GM19351 (cell line): Measurements from ENCODE around the gene SLC39A2.
"Not testable (repeated sequence)": the region's sequence is repeated elsewhere in the genome, so short reads cannot be mapped to it uniquely, and the experiment has no call there.

Experiments used
- ATAC-seq: cut with Tn5 transposase; IDR thresholded peaks from one replicate; pipeline ENCODE4 v1.9.1; 2021; ENCODE audit warnings: mild to moderate bottlenecking, moderate library complexity; ENCODE audit not compliant: unreplicated experiment

The SLC39A2 gene

GRCh38 chr14:20998674-20999366, at the start of gene SLC39A2:
TSS of gene SLC39A2 (plus strand) at chr14:20999293. CDS start at chr14:20999447, 154 bp downstream.
- no peak for ATAC-seq

GRCh38 chr14:20954736-20955537, 44.2 kb upstream of the SLC39A2 start, which contains the start of gene RNASE2:
TSS of gene RNASE2 (plus strand) at chr14:20955487. CDS start at chr14:20955772, 285 bp downstream.
- not testable (repeated sequence) for ATAC-seq

DNA sequence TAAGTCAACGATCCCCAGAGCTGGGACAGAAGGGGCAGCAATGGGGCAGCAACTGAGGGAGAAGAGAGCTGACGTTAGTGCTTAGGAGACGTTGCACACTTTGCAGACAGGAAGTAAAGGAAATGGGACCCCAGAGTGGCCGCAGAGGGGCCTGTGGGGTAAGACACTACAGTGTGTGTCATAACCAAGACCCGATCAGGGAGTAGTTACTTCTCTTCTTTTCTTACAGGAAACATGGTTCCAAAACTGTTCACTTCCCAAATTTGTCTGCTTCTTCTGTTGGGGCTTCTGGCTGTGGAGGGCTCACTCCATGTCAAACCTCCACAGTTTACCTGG, 43.6 kb upstream of the SLC39A2 start:
- ATAC-seq: not testable (repeated sequence)

DNA sequence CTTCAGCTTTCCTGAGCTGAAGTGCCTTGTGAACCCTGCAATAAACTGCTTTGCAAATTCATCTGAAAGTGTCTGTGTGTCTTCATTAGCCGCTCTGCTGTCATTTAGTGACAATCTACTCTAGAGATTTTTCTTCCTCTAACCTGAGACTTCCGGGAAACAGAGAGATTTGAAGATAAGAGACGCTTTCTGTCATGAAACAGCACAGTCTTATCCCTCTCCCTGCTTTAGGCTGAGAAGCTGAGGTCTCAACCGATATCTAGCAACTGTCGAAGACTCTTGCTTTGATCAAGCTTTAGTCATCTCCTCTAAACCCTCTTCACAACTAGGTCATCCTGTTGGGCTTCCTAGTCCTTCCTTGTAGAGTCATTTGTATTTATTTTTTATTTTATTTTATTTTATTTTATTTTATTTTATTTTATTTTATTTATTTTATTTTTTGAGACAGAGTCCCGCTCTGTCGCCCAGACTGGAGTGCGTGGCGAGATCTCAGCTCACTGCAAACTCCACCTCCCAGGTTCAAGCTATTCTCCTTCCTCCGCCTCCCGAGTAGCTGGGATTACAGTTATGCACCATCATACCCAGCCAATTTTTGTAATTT, 42.6 kb upstream of the SLC39A2 start:
- no peak for ATAC-seq

- not testable (repeated sequence) for ATAC-seq
Measured at GRCh38 chr14:20958946-20959345, 40.1 kb upstream of the SLC39A2 start.

DNA sequence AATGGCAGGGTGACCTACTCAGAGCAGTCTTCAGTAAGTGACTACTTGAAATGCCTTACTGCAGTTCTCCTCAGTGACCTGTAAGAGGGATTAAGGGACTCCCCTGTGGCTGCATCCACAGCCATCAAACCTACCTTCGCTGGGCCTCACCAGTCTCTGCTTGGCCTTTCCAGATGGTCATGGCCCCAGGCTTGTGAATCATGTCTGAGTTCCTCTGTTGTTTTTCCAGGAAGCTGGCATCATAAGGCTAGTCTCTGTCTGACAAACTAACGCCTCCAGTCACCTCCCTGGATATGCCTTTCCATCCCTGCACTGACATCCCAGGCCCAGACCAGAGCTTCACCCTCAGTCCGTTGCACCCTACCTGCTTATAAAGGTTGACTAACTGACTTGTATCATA, 29.8 kb upstream of the SLC39A2 start:
- ATAC-seq: no peak

DNA sequence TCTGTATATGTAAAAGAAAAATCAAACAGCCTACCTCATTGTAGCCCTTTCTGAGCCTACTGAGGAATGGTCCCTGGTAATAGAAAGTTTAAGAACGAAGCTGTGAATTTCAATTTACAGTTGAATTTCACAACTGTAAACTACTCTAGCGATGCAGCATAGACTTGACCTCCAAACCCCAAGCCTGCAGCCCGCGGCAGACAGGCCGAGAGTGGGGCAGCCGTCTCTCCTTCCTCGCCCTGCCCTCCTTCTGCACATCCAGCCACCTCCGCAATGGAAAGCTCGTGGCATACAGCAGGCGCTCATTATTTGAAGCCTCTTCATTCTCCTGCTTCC, 28.5 kb upstream of the SLC39A2 start:
- no peak for ATAC-seq

- ATAC-seq: peak; percentile 96
Measured at GRCh38 chr14:20970983-20971704, 27.9 kb upstream of the SLC39A2 start.

DNA sequence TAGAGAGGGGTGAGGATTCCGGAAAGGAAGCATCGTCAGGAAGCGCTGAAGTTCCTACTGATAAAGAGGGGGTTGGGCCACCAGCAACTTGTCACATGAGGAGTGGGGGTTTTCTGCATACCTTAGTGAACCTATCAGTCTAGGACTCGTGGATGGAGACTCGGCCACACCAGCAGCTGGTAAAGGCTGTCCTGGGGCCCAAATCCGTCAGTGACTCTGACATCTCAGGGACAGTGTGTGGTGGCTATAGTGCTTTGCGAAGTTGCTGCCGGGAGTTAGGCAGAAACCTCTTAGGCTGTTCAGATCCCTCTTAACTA, 27.4 kb upstream of the SLC39A2 start:
- peak; percentile 21 for ATAC-seq

- no peak for ATAC-seq
Measured at GRCh38 chr14:20973501-20973900, 25.6 kb upstream of the SLC39A2 start.

- no peak for ATAC-seq
Measured at GRCh38 chr14:20976291-20976690, 22.8 kb upstream of the SLC39A2 start.

DNA sequence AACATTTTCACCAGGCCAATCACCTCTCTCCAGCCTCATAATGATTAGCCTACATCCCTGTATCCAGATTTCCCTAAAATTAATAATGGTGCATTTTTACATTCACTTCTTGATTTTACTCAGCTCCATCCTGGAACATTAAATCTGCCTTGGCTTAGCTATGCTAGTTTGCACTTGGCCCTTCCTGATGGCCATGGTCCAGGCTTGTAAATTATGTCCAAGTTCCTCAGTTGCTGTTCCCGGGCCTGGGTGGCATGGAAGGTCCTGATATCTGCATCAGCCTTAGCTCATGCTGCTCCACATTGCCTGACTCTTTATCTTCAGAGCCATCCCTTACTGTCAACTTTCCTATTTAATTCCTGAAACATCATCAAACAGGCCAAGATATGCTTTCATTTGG, 20.4 kb upstream of the SLC39A2 start:
- ATAC-seq: no peak

- ATAC-seq: no peak
Measured at GRCh38 chr14:20980906-20981305, 18.2 kb upstream of the SLC39A2 start.

- ATAC-seq: no peak
Measured at GRCh38 chr14:20982646-20983369, 16.3 kb upstream of the SLC39A2 start.

- not testable (repeated sequence) for ATAC-seq
Measured at GRCh38 chr14:20985650-20986049, 13.4 kb upstream of the SLC39A2 start.

DNA sequence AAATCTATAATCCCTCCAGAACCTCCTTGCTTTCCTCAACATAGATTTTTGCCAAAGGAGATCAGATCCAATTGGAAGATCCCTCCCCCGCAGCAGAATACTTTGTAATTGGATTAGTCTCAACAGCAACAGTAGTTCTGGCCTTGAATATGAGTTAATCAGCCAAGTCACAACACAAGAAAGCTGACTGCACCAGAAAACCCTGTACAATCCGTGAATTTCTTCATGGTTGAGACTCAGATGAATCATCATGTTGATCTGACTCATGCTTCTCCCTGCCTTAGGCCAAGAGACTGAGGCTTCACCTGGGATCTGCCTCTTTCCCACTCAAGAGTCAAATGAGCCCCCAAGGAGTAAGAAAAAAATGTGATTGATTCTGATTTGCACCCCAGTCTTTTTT, 12.3 kb upstream of the SLC39A2 start:
- ATAC-seq: no peak

DNA sequence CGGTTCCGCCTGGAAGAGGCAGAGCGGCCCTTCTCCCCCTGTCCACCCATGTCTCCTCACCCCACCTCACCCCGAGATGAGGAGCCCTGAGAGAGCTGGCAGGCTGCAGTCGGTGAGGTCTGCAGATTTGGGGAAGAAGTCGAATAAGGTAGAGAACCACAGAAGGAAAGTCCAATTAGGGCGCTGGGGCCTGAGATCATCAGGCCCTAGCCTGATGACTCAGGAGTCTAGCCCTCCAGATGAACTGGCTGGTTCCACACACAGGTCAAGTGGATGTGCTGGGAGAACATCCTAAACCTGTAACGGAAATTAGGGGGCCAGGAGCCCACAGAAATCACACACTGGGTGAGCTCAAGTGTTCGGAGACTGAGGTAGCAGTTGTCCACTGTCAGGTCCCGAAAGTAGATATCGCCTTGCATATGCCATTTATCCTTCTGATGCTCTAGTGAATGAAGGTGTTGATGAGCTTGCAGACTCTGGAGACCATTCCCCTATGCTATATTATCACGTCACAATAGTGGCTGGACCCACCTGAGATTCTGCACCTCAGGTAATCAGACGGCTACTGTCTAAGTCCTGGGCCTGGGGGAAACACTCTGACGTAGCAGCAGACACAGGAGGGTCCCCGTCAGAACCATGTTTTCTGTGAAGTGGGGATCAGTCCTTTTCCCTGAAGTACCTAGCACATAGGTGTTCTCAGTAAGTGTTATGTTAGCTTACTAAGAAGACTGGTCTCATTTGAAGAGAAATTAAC, 10.2 kb upstream of the SLC39A2 start:
- no peak for ATAC-seq

DNA sequence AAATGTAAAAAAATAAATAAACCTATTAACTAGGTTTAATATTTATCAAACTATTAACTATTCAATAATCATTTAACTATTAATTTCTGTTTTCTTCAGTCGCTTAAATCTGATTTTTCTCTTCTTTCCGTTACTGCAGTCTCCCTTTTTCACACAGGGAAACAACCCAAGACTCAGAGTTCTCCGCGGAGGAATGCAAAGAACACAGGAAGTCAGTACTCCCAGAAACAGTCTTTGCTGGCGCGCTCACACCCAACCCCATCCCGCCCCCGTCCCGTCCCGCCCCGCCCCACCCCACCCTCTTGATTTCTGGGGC, 9.7 kb upstream of the SLC39A2 start:
- no peak for ATAC-seq

DNA sequence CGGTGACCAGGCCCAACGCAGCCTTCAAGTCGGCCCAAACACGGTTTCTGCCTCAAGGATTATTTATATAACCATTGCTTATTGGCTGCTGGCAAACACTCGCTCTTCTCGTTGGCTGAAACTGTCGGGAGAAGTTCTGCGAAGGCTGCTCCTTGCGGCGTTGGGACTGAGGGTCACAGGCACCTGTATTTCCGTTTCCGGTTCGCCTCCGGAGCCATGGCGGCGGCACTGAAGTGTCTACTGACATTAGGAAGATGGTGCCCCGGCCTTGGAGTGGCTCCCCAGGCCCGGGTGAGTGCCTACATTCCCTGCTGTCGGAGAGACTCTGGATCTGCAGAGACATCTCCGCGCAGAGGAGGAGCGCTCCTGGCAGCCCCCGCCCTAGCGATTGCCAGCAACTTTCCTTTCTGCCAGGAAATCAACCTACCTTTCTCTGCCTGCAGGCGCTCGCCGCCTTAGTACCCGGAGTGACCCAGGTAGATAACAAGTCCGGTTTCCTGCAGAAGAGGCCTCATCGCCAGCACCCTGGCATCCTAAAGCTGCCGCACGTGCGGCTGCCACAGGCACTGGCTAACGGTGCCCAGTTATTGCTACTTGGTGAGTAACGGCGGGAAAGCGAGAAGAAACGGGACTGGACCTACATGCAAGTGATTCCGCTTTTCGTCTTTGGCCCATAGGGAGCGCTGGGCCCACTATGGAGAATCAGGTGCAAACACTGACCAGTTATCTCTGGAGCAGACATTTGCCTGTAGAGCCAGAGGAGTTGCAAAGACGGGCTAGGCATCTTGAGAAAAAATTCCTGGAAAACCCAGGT, 9.1 kb upstream of the SLC39A2 start, which contains the start of gene METTL17:
Gene METTL17, plus strand, starts transcription at position 194 of the 814 bp plus-strand sequence. Its CDS starts 23 bp downstream, at position 217.
- peak; percentile 96 for ATAC-seq
